ENCODE measurements around the gene ZNF577.

The ZNF577 gene

DNA sequence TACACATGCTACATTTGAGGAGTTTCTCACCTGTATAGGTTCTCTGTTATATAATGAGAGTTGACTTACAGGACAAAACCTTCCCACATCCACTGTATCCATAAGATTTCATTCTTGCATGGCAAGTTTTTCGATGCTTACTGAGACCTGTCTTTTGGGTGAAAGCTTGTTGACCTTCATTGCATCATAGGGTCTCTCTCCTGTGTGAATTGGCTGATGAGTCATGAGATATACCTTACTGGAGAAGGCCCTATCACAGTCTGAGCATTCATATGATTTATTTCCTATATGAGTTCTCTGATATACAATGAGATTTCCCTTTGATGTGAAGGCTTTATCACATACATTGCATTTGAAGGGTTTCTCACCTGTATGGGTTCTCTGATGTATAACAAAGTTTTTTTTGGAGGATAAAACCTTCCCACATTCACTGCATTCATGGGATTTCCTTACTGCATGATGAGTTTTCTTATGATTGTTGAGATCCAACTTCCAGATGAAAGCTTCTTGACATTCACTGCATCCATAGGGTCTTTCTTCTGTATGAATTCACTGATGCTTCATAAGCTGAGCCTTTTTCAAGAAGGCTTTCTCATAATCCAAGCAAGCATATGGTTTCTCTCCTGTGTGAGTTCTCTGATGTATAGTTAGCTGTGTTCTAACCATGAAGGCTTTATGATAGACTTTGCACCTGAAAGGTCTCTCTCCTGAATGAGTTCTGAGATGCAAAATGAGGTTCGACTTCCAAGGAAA, 25.7 kb downstream of the ZNF577 start:
- no peak for DNase-seq

DNA sequence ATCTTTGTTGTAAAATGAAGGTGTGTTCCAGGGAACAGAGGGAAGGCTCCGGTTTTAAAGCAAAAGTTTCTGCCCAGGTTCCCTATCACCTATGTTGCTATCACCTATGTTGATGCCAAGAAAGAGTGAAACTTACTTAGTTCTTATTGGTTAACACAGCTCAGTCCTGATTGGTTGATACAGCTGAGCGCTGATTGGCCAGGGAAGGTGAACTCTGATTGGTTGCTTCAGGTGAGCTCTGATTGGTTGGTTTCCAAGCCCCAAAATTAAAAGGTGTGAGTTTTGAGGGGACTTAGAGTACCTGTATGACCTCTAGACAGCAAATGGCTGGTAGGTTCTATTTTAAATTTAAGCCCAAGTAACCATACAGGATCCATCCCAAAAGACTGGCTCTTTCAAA, 50.6 kb downstream of the ZNF577 start:
- DNase-seq, result no peak

DNA sequence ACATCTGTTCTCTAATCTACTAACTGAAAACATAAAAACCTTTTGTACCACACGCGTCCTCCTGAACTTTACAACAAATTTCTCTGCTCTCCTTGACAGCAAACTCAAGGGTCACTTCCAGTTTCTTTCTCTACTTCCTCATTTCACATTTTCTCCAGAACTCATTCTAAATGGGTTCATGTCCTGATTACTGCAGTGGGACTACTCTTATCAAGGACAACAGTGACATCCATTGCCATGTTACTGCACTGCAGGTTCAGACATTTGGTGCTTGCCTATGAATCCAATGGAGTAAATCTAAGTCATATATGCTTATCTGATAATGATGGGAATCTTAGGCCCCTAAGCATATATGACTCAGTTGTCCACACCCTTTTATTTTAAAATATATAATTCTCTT, 57.5 kb downstream of the ZNF577 start:
- DNase-seq, result peak; percentile 89

- DNase-seq, result peak; percentile 93
These were observed 63.3 kb downstream of the ZNF577 start for GRCh38 chr19:51824281-51825005.

GRCh38 chr19:51822946-51823345, 64.8 kb downstream of the ZNF577 start:
- DNase-seq, result no peak

DNA sequence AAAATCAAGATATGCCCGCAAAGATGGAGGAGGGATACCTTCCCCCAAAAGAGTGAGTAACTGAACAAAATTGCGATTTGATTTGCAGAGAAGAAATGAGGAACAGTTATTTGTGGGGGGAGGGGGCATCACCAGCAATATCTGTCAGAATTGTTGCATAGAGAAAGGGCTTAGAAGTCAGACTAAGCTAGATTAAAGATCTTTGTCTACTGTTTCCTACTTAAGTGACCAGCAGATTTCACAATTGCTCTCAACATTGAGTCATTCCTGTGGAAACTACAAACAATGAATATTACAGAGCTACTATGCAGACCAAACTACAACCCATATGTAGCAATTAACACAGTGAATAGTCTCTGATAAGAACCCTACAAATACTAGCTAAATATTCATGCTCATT, 65.4 kb downstream of the ZNF577 start:
- DNase-seq, result peak; percentile 89

GRCh38 chr19:51821921-51822320, 65.8 kb downstream of the ZNF577 start:
- no peak for DNase-seq

DNA sequence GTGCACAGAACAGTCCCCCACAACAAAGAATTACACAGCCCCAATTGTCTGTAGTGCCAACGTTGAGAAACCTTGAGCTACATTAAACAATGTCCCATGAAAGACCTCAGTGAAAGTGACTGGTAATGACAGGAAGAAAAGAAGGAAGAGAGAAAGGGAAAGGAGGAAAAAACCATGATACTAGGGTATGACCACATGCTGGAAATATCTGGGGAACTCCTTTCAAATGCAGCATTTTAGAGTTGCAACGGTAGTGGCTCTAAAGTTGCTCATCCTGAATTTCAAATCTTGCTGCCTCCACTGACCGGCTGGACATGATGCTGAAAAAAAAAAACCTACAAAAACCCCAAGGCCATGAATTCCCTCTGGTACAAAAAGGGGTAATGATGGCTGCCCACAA, 66.3 kb downstream of the ZNF577 start:
- peak; percentile 88 for DNase-seq

Data from suppressor macrophage treated with lipopolysaccharide for 4 hours (primary cell).